Medulla oblongata (tissue), 1 donor: ENCODE results near the gene ATG5.

Experiments used
- DNase-seq: peaks from one replicate; pipeline ENCODE4 v3.0.0-alpha.2; 2015; ENCODE audit errors: extremely low spot score

The ATG5 gene

GRCh38 chr6:106223300-106223930 is 102.1 kb downstream of the ATG5 start:
- DNase-seq = peak; percentile 82

DNA sequence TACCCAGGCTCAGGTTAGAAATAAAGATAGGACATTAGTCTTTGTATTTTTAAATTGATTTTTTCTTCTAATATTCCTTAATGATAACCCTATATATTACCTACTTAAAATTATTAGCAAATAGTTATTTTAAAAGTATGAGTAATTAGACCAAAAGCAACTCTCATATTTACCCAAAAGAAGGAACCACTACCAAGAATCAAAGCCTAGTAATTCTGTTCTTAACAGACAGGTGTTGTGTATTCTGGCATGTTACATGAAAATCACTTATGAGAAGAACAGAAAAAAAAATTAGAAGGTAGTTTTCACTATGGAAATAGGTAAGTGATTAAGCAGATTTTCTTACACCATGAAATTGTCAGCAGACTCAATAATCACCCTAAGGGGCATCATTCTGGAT is 105.1 kb downstream of the ATG5 start:
- no peak for DNase-seq

GRCh38 chr6:106216527-106216926 is 109.0 kb downstream of the ATG5 start:
- DNase-seq = no peak

GRCh38 chr6:106215608-106216007 is 110.0 kb downstream of the ATG5 start:
- no peak for DNase-seq

DNA sequence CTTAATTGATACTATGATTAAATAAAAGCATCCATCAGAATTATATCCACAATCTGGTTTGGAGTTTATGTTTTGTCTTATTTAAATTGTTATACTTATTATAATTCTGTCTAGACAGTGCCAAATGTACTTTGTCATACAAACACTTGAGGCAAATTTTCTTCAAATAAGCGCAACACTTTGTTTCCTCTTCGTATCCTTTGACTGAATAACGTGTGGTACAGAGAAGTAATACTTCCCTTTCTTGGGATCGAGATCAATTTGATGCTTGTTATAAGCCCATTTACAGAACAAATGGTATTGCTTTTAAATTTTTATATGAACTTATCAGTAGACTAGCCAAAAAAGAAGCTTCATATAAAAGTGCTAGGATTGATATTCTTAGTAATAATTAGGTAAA is 111.0 kb downstream of the ATG5 start:
- DNase-seq = no peak

- no peak for DNase-seq
Observed at GRCh38 chr6:106213660-106214289, 111.8 kb downstream of the ATG5 start.

- DNase-seq = no peak
Observed at GRCh38 chr6:106212576-106212975, 113.0 kb downstream of the ATG5 start.

DNA sequence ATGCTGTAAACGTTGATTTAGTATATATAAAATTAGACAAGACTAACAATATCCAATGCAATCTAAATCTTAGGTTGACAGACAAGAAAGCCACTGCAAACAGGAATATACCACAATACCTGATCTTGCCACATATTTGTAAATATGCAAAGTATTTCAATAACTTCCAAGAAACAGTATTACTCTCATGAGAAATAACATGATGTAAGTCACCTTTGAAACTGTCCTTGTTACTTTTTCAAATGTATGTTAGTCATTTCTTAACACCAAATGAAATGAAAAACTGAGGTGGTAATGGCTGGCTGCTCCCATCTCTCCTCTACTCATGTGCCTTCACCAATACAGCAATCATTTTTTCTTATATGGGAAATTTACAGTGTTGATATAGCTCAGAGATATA is 118.7 kb downstream of the ATG5 start:
- DNase-seq = no peak

DNA sequence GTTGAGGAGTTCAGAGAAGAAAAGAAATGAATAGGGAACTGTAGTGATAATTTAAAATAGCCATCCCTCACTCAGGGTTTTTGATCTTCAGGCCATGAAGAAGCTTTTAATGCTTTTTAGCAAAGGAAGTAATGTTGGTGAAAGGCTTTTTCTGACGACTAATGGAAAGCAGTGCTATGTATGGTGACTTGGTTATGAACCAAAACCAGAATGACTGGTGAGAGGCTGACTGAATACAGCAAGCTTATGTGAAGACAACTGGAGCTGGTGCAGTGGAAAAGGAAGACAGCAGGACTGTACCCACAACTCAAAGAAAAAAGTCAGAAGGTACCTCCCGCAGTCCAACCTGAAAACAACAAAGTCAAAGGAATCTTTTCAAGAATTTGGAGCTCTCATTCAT is 120.6 kb downstream of the ATG5 start:
- DNase-seq = no peak

- no peak for DNase-seq
Observed at GRCh38 chr6:106199998-106200397, 125.6 kb downstream of the ATG5 start.

DNA sequence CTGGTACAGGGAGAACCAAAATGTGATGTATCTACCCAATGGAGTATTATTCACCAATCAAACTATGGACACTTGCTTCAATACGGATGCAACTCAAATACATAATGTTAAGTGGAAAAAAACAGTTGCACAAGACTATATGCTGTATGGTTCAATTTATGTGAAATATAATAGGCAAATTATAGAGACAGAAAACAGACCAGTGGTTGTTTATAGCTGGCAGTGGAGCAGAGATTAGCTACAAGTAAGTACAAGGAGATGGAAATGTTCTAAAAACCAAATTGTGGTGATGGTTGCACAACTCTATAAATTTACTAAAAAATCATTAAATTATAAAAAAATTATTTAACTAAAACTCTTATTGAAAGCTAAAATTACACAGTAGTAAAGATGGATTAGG is 126.2 kb downstream of the ATG5 start:
- DNase-seq = no peak

GRCh38 chr6:106197441-106197840 is 128.1 kb downstream of the ATG5 start:
- peak; percentile 8 for DNase-seq

DNA sequence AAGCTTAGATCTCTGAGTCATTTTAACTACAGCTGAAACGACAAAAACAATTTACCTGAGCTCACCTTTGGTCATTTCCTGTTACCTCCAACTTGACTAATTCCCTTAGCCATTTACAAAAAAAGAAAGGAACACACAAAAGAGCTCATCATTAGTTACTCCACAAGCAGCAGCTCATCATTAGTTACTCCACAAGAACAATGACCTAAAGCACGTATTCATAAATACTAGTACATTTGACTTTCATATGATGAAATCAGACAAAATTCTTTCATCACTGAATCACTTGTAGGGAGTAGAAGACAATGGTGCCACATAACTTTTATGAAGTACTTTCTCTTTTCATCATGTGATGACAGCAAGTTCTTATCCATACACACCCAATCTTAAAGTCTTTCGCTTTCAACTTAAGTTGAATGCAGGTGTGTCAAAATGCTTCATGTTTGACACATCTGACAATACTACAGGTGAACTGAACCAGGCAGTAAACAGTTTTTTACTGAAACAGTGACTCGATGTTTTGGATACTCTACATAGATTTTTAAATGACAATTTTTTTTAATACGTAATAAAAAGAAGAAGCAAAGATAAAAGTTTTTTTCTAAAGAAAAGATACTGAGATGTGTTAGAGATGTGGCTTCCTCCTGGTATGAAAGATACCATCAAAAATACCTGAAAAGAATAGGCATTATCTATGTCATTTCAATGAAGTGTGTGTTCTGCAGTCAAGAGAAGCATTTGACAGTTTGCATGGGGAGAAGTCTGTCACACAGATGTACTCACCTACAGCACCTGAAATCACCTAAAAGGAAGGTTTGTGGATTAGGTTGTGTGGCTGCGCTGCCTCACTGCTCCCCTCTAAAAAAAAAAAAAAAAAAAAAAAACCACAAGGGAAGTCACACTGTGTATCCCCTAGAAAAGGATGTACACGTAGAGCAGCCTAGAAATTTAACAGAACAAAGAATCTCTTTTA is 130.3 kb downstream of the ATG5 start:
- DNase-seq = no peak

- no peak for DNase-seq
Observed at GRCh38 chr6:106192824-106193223, 132.7 kb downstream of the ATG5 start.

- peak; percentile 12 for DNase-seq
Observed at GRCh38 chr6:106188104-106188794, 137.3 kb downstream of the ATG5 start.

- no peak for DNase-seq
Observed at GRCh38 chr6:106187424-106187982, 138.1 kb downstream of the ATG5 start.

- DNase-seq = no peak
Observed at GRCh38 chr6:106186714-106187113, 138.8 kb downstream of the ATG5 start.

GRCh38 chr6:106186172-106186571 is 139.4 kb downstream of the ATG5 start:
- no peak for DNase-seq

DNA sequence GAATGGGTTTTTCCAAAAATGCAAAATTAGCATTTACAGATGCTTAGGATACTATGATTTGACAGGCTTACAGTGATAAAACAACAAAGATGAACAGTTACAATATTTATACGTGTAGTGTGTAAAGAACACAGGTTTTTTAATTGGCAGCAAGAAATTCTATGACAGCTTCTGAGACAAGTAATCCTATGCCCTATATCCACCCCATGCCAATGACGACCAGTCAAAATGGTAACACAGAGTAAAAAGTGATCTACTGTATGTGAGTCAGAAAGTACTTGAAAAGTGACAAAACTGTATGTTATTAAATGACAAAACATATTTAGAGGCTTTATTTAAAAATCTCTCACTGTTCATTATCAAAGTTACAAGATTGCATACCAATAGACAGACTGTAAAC is 139.9 kb downstream of the ATG5 start:
- no peak for DNase-seq

DNA sequence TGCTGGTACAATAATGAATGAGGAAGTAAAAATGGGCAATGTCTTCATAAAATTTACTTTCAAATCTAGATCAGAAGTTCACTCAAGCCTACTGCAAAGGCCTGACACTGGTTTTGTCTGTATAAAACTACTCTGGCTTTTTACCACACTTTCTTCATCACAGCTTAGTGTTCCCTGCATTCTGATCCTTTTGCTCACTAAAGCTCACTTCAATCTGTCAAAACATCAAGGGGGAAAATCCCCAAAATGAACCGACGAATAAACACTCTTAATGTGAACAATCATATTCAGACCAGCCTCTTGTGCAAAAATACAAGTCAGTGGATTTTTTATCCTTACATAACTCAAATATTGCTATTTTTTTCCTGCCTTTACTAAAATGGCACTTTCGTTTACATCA is 140.9 kb downstream of the ATG5 start:
- no peak for DNase-seq

DNA sequence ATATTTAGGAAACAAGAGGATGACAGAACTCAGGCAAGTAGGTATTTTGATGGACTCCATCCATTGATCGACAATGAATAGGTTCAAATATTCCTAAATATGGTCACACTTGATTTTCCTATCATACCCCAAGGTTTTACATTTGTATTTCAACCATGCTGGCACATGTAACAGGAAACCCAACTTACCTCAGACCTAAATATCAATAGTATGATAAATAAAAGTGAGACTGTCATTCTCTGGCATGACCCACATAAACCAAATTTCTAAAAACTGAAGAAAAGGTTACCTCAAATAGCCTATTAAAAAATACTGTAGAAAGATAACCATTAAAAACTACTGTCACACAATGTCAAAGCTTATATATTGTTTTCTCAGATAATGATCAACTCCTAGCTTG is 142.1 kb downstream of the ATG5 start:
- no peak for DNase-seq

- DNase-seq = no peak
Observed at GRCh38 chr6:106182455-106182854, 143.1 kb downstream of the ATG5 start.
